ENCODE data around the gene MKX.

- TF ChIP-seq CTCF (IDR thresholded peaks at IDR 0.05) (no peak), POLR2A (IDR thresholded peaks at IDR 0.05) (no peak)
These were observed 117.0 kb downstream of the MKX start for GRCh38 chr10:27628621-27629020.

All from lower leg skin (tissue), 3 donors.